Non-pigmented ciliary epithelial cell (primary cell): Measurements from ENCODE around the gene CTNND1.
A peak's percentile ranks its signal among the peaks of the same experiment; 100 is the strongest.

ENCODE experiments used
- DNase-seq: peaks from one replicate; pipeline ENCODE4 v3.0.0-alpha.2; 2010; ENCODE audit warnings: low read depth

CTNND1 gene

GRCh38 chr11:57764021-57764420 is 2.4 kb downstream of the CTNND1 start:
- no peak for DNase-seq

GRCh38 chr11:57764566-57764965 is 3.0 kb downstream of the CTNND1 start:
- DNase-seq, result no peak

GRCh38 chr11:57764972-57765371 is 3.4 kb downstream of the CTNND1 start:
- no peak for DNase-seq

GRCh38 chr11:57770793-57771192 is 9.2 kb downstream of the CTNND1 start:
- DNase-seq, result no peak

- DNase-seq, result no peak
Measured at GRCh38 chr11:57771365-57771764, 9.8 kb downstream of the CTNND1 start.

- no peak for DNase-seq
Measured at GRCh38 chr11:57772562-57772961, 11.0 kb downstream of the CTNND1 start.

- DNase-seq, result no peak
Measured at GRCh38 chr11:57773026-57773598, 11.5 kb downstream of the CTNND1 start.

GRCh38 chr11:57775491-57775890 is 13.9 kb downstream of the CTNND1 start:
- no peak for DNase-seq

- no peak for DNase-seq
Measured at GRCh38 chr11:57776031-57776521, 14.5 kb downstream of the CTNND1 start.

- DNase-seq, result no peak
Measured at GRCh38 chr11:57776577-57777210, 15.1 kb downstream of the CTNND1 start.

GRCh38 chr11:57777969-57778317 is 16.3 kb downstream of the CTNND1 start:
- DNase-seq, result no peak

GRCh38 chr11:57778318-57779037 is 16.9 kb downstream of the CTNND1 start:
- DNase-seq, result peak; percentile 98

- DNase-seq, result no peak
Measured at GRCh38 chr11:57779276-57779675, 17.7 kb downstream of the CTNND1 start.

GRCh38 chr11:57781529-57781943 is 19.9 kb downstream of the CTNND1 start:
- no peak for DNase-seq

- no peak for DNase-seq
Measured at GRCh38 chr11:57785072-57785471, 23.5 kb downstream of the CTNND1 start.

- DNase-seq, result no peak
Measured at GRCh38 chr11:57786436-57786835, 24.8 kb downstream of the CTNND1 start.

- DNase-seq, result no peak
Measured at GRCh38 chr11:57787006-57787604, 25.5 kb downstream of the CTNND1 start.

- no peak for DNase-seq
Measured at GRCh38 chr11:57787920-57788702, 26.5 kb downstream of the CTNND1 start.

GRCh38 chr11:57788703-57789088 is 27.1 kb downstream of the CTNND1 start:
- no peak for DNase-seq

- DNase-seq, result no peak
Measured at GRCh38 chr11:57791321-57792059, 29.9 kb downstream of the CTNND1 start.

GRCh38 chr11:57792060-57792541 is 30.5 kb downstream of the CTNND1 start:
- no peak for DNase-seq
